KMS-11 (cell line): ENCODE data around the gene SAMD7.

ENCODE experiments used
- H2AFZ ChIP-seq: fragments of 200-600 bp; sonication (generic); 2 replicates; pipeline ENCODE4 v1.6.1; 2016; ENCODE audit warnings: antibody characterized with exemption, mixed run types, low read depth
- H3K27ac ChIP-seq: fragments of 200-600 bp; sonication (generic); 2 replicates; pipeline ENCODE4 v1.6.1; 2016; ENCODE audit warnings: mild to moderate bottlenecking, mixed run types
- H3K27me3 ChIP-seq: fragments of 200-600 bp; sonication (generic); 2 replicates; pipeline ENCODE4 v1.6.1; 2017; ENCODE audit warnings: mild to moderate bottlenecking, low read depth, mixed run types, moderate library complexity; ENCODE audit not compliant: insufficient read depth
- H3K36me3 ChIP-seq: fragments of 200-600 bp; sonication (generic); 2 replicates; pipeline ENCODE4 v1.6.1; 2017; ENCODE audit warnings: mild to moderate bottlenecking, mixed run types; ENCODE audit not compliant: insufficient read depth
- H3K4me1 ChIP-seq: fragments of 200-600 bp; sonication (generic); 2 replicates; pipeline ENCODE4 v1.6.1; 2016; ENCODE audit warnings: mild to moderate bottlenecking, low read depth, mixed run types; ENCODE audit not compliant: poor library complexity, severe bottlenecking
- H3K4me2 ChIP-seq: fragments of 200-600 bp; sonication (generic); 2 replicates; pipeline ENCODE4 v1.7.0; 2016; ENCODE audit warnings: mild to moderate bottlenecking, mixed run types
- H3K4me3 ChIP-seq: fragments of 200-600 bp; sonication (generic); IDR thresholded peaks from 2 replicates; pipeline ENCODE4 v1.6.1; 2017; ENCODE audit warnings: low read depth, low read length, mixed read lengths; ENCODE audit not compliant: insufficient read depth
- H3K79me2 ChIP-seq: fragments of 200-600 bp; sonication (generic); 2 replicates; pipeline ENCODE4 v1.6.1; 2016; ENCODE audit warnings: low read depth, mixed run types; ENCODE audit not compliant: insufficient read depth
- H3K9ac ChIP-seq: fragments of 200-600 bp; sonication (generic); 2 replicates; pipeline ENCODE4 v1.6.1; 2016; ENCODE audit warnings: mild to moderate bottlenecking, mixed run types
- H4K20me1 ChIP-seq: fragments of 200-600 bp; sonication (generic); 2 replicates; pipeline ENCODE4 v1.6.1; 2016; ENCODE audit warnings: mild to moderate bottlenecking, mixed run types; ENCODE audit not compliant: insufficient read depth
- CTCF ChIP-seq: fragments of 200-600 bp; sonication (generic); conservative IDR thresholded peaks from 2 replicates; pipeline ENCODE4 v1.6.1; 2017; ENCODE audit warnings: low read depth, mild to moderate bottlenecking, antibody characterized with exemption, low read length, moderate library complexity, mixed read lengths

Gene SAMD7

GRCh38 chr3:169886671-169887070 is 24.7 kb upstream of the SAMD7 start:
- Histone ChIP-seq H2AFZ (no peak overlapping the region), H3K79me2 (no peaks in the 10 kb centered on the region), H3K4me2 (no peak overlapping the region), H3K27ac (no peak overlapping the region), H3K4me1 (no peaks in the 10 kb centered on the region), H3K4me3 (no peak overlapping the region), H3K9ac (no peak overlapping the region), H3K27me3 (no peaks in the 10 kb centered on the region), H4K20me1 (no peaks in the 10 kb centered on the region), H3K36me3 (no peaks in the 10 kb centered on the region)
- TF ChIP-seq CTCF: no peak

GRCh38 chr3:169891886-169892285 is 19.5 kb upstream of the SAMD7 start:
- Histone ChIP-seq H3K9ac (no peak overlapping the region), H3K27me3 (no peaks in the 10 kb centered on the region), H3K27ac (no peak overlapping the region), H3K36me3 (no peaks in the 10 kb centered on the region), H4K20me1 (no peaks in the 10 kb centered on the region), H3K4me1 (no peaks in the 10 kb centered on the region), H3K4me2 (no peak overlapping the region), H3K4me3 (no peak overlapping the region), H3K79me2 (no peaks in the 10 kb centered on the region), H2AFZ (no peak overlapping the region)
- TF ChIP-seq CTCF: no peak

DNA sequence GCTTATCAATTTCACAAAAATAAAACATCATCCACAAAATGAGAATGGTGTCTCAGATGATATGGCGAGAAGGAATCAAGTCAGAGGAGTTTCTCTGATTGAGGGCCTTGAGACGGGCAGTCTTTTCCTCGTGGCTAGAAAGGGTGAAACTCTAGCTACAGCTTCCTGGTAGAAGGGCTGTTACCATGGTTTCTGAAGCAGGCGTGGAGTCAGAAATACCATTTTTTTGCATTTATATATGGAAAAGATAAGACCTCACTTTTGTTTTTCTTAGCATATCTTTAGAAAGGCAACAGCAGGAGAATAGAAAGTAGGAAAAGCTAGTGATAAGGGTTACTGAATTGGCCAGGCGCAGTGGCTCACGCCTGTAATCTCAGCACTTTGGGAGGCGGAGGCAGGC is 17.3 kb upstream of the SAMD7 start:
- Histone ChIP-seq H3K4me2 (no peak overlapping the region), H3K27ac (no peak overlapping the region), H3K79me2 (no peaks in the 10 kb centered on the region), H3K27me3 (no peaks in the 10 kb centered on the region), H3K36me3 (no peaks in the 10 kb centered on the region), H3K4me1 (no peaks in the 10 kb centered on the region), H2AFZ (no peak overlapping the region), H3K9ac (no peak overlapping the region), H4K20me1 (no peaks in the 10 kb centered on the region), H3K4me3 (no peak overlapping the region)
- TF ChIP-seq CTCF: no peak

- no peak for TF ChIP-seq CTCF
- Histone ChIP-seq H3K4me1 (no peaks in the 10 kb centered on the region), H3K79me2 (no peaks in the 10 kb centered on the region), H3K9ac (no peak overlapping the region), H3K36me3 (no peaks in the 10 kb centered on the region), H4K20me1 (no peaks in the 10 kb centered on the region), H3K4me3 (no peak overlapping the region), H2AFZ (no peak overlapping the region), H3K27ac (no peak overlapping the region), H3K27me3 (no peaks in the 10 kb centered on the region), H3K4me2 (no peak overlapping the region)
These were observed 16.3 kb upstream of the SAMD7 start for GRCh38 chr3:169895072-169895471.

DNA sequence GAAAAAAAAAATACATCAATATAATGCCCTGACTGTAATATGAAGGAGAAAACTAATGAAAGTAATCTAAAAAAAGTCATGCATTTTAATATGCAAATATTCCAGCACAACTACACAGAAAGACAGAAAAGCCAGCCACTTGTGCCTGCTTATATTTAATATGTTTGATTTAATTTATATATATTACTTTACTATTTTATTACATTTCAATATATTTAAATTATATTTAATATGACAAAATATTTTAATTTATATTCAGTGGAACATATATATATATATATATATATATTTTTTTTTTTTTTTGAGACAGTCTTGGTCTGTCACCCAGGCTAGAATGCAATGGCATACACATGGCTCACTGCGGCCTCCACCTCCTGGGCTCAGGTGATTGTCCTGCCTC is 14.1 kb upstream of the SAMD7 start:
- no peak overlapping the region for H3K4me3 ChIP-seq
- no peak overlapping the region for H2AFZ ChIP-seq
- H3K79me2 ChIP-seq: no peaks in the 10 kb centered on the region
- H3K27ac ChIP-seq: no peak overlapping the region
- H3K27me3 ChIP-seq: no peaks in the 10 kb centered on the region
- H4K20me1 ChIP-seq: no peaks in the 10 kb centered on the region
- TF ChIP-seq CTCF: no peak
- no peaks in the 10 kb centered on the region for H3K4me1 ChIP-seq
- H3K4me2 ChIP-seq: no peak overlapping the region
- no peaks in the 10 kb centered on the region for H3K36me3 ChIP-seq
- H3K9ac ChIP-seq: no peak overlapping the region
